ENCODE data around the gene TMEM117. TPM values are rescaled to one million over a fixed set of nuclear protein-coding genes. Genes with fewer than 3 reads are reported as not detected.

The TMEM117 gene
- total RNA-seq, 1 donor from 2014 or later, result 13.1 TPM

- Histone ChIP-seq H3K4me1 (ENCODE audit: insufficient read depth, low read length) (peaks cover 4% of the 10 kb centered on the region), H3K27ac (ENCODE audit: low read depth, low read length) (peak overlapping the region; percentile 93), H3K27me3 (ENCODE audit: insufficient read depth, low read length) (no peaks in the 10 kb centered on the region), H3K9ac (ENCODE audit: low read length) (peak overlapping the region; percentile 97), H2AFZ (ENCODE audit: low read depth, low read length) (peak overlapping the region; percentile 92), H3K4me3 (ENCODE audit: insufficient read depth, low read depth, low read length) (peak overlapping the region; percentile 90), H3K36me3 (ENCODE audit: insufficient read depth, low read length) (peaks cover 4% of the 10 kb centered on the region), H4K20me1 (ENCODE audit: insufficient read depth, low read length) (peaks cover 5% of the 10 kb centered on the region), H3K79me2 (ENCODE audit: insufficient read depth, low read length) (peaks cover 37% of the 10 kb centered on the region), H3K9me3 (ENCODE audit: insufficient read depth, low read depth, low read length) (no peaks in the 10 kb centered on the region), H3K4me2 (ENCODE audit: low read length) (peak overlapping the region; percentile 85)
- FAIRE-seq, result no peak
- Mint-ChIP-seq H3K9me3 (ENCODE audit: unreplicated experiment) (no peaks in the 10 kb centered on the region), H3K27ac (ENCODE audit: unreplicated experiment) (peak overlapping the region; percentile 100), H3K4me3 (ENCODE audit: unreplicated experiment) (peak overlapping the region; percentile 99), H3K36me3 (ENCODE audit: low read depth, unreplicated experiment) (no peaks in the 10 kb centered on the region), H3K27me3 (ENCODE audit: low read depth, unreplicated experiment) (no peaks in the 10 kb centered on the region), H3K4me1 (ENCODE audit: low read depth, unreplicated experiment) (no peaks in the 10 kb centered on the region)
- TF ChIP-seq CTCF (IDR thresholded peaks at IDR 0.05; ENCODE audit: insufficient read depth, low read depth, low read length), result no peak
- no peak for TF ChIP-seq EZH2 (IDR thresholded peaks at IDR 0.05; ENCODE audit: insufficient read depth, low read length)
- peak; percentile 2 for DNase-seq (ENCODE audit: low read depth)
Measured at GRCh38 chr12:43806737-43807072, 29.2 kb upstream of the TMEM117 start.

- H3K9me3 Mint-ChIP-seq (ENCODE audit: unreplicated experiment), result no peaks in the 10 kb centered on the region
- no peaks in the 10 kb centered on the region for H3K9me3 ChIP-seq (ENCODE audit: insufficient read depth, low read depth, low read length)
- TF ChIP-seq CTCF (IDR thresholded peaks at IDR 0.05; ENCODE audit: insufficient read depth, low read depth, low read length) (no peak), EZH2 (IDR thresholded peaks at IDR 0.05; ENCODE audit: insufficient read depth, low read length) (no peak)
- H4K20me1 ChIP-seq (ENCODE audit: insufficient read depth, low read length), result peaks cover 5% of the 10 kb centered on the region
- no peaks in the 10 kb centered on the region for H3K27me3 ChIP-seq (ENCODE audit: insufficient read depth, low read length)
- H3K27ac ChIP-seq (ENCODE audit: low read depth, low read length), result no peak overlapping the region
- H3K27me3 Mint-ChIP-seq (ENCODE audit: low read depth, unreplicated experiment), result no peaks in the 10 kb centered on the region
- no peak overlapping the region for H3K4me3 ChIP-seq (ENCODE audit: insufficient read depth, low read depth, low read length)
- DNase-seq (ENCODE audit: low read depth) (no peak), FAIRE-seq (no peak)
- H3K79me2 ChIP-seq (ENCODE audit: insufficient read depth, low read length), result peaks cover 36% of the 10 kb centered on the region
- H3K9ac ChIP-seq (ENCODE audit: low read length), result peak overlapping the region; percentile 97
- H3K4me2 ChIP-seq (ENCODE audit: low read length), result peak overlapping the region; percentile 85
- H3K36me3 ChIP-seq (ENCODE audit: insufficient read depth, low read length), result no peaks in the 10 kb centered on the region
- no peak overlapping the region for H3K27ac Mint-ChIP-seq (ENCODE audit: unreplicated experiment)
- H3K36me3 Mint-ChIP-seq (ENCODE audit: low read depth, unreplicated experiment), result no peaks in the 10 kb centered on the region
- peak overlapping the region; percentile 99 for H3K4me3 Mint-ChIP-seq (ENCODE audit: unreplicated experiment)
- H3K4me1 Mint-ChIP-seq (ENCODE audit: low read depth, unreplicated experiment), result no peaks in the 10 kb centered on the region
- H3K4me1 ChIP-seq (ENCODE audit: insufficient read depth, low read length), result peaks cover 4% of the 10 kb centered on the region
- H2AFZ ChIP-seq (ENCODE audit: low read depth, low read length), result peak overlapping the region; percentile 92
Measured at GRCh38 chr12:43807386-43807785, 28.5 kb upstream of the TMEM117 start.

GRCh38 chr12:43812057-43812456 lies 23.8 kb upstream of the TMEM117 start:
- Histone ChIP-seq H3K9me3 (ENCODE audit: insufficient read depth, low read depth, low read length) (no peaks in the 10 kb centered on the region), H3K4me2 (ENCODE audit: low read length) (no peak overlapping the region), H4K20me1 (ENCODE audit: insufficient read depth, low read length) (no peaks in the 10 kb centered on the region), H3K79me2 (ENCODE audit: insufficient read depth, low read length) (no peaks in the 10 kb centered on the region), H3K36me3 (ENCODE audit: insufficient read depth, low read length) (no peaks in the 10 kb centered on the region), H3K27me3 (ENCODE audit: insufficient read depth, low read length) (no peaks in the 10 kb centered on the region), H2AFZ (ENCODE audit: low read depth, low read length) (no peak overlapping the region), H3K4me1 (ENCODE audit: insufficient read depth, low read length) (no peaks in the 10 kb centered on the region), H3K4me3 (ENCODE audit: insufficient read depth, low read depth, low read length) (no peak overlapping the region), H3K27ac (ENCODE audit: low read depth, low read length) (no peak overlapping the region), H3K9ac (ENCODE audit: low read length) (no peak overlapping the region)
- no peak overlapping the region for H3K27ac Mint-ChIP-seq (ENCODE audit: unreplicated experiment)
- H3K27me3 Mint-ChIP-seq (ENCODE audit: low read depth, unreplicated experiment), result no peaks in the 10 kb centered on the region
- no peaks in the 10 kb centered on the region for H3K9me3 Mint-ChIP-seq (ENCODE audit: unreplicated experiment)
- FAIRE-seq (no peak), DNase-seq (ENCODE audit: low read depth) (no peak)
- H3K36me3 Mint-ChIP-seq (ENCODE audit: low read depth, unreplicated experiment), result no peaks in the 10 kb centered on the region
- no peaks in the 10 kb centered on the region for H3K4me1 Mint-ChIP-seq (ENCODE audit: low read depth, unreplicated experiment)
- H3K4me3 Mint-ChIP-seq (ENCODE audit: unreplicated experiment), result no peak overlapping the region
- TF ChIP-seq EZH2 (IDR thresholded peaks at IDR 0.05; ENCODE audit: insufficient read depth, low read length) (no peak), CTCF (IDR thresholded peaks at IDR 0.05; ENCODE audit: insufficient read depth, low read depth, low read length) (no peak)
